Hepatocyte (in vitro differentiated cells): ENCODE measurements around the gene SRCIN1. TPM values are rescaled to one million over a fixed set of nuclear protein-coding genes. Genes with fewer than 3 reads are reported as not detected.

Experiments
- DNase-seq: peaks from one replicate; pipeline ENCODE4 v3.0.0-alpha.2; 2016; ENCODE audit warnings: low spot score
- H2AFZ ChIP-seq: fragments of 200-600 bp; sonication (generic); 2 replicates; pipeline ENCODE4 v1.6.0; 2016; ENCODE audit warnings: antibody characterized with exemption, mild to moderate bottlenecking
- H3K27ac ChIP-seq: fragments of 200-600 bp; sonication (generic); 2 replicates; pipeline ENCODE4 v1.5.1; 2016; ENCODE audit warnings: mild to moderate bottlenecking
- H3K27me3 ChIP-seq: fragments of 200-600 bp; sonication (generic); 2 replicates; pipeline ENCODE4 v1.6.1; 2016
- H3K36me3 ChIP-seq: fragments of 200-600 bp; sonication (generic); replicated peaks from 2 replicates; pipeline ENCODE4 v1.5.1; 2016; ENCODE audit warnings: low read depth; ENCODE audit not compliant: insufficient read depth
- H3K4me1 ChIP-seq: fragments of 200-600 bp; sonication (generic); 2 replicates; pipeline ENCODE4 v1.5.1; 2016; ENCODE audit warnings: mild to moderate bottlenecking, moderate library complexity; ENCODE audit not compliant: insufficient read depth
- H3K4me2 ChIP-seq: fragments of 200-600 bp; sonication (generic); 2 replicates; pipeline ENCODE4 v1.6.0; 2016
- H3K4me3 ChIP-seq: fragments of 200-600 bp; sonication (generic); 2 replicates; pipeline ENCODE4 v1.5.1; 2016; ENCODE audit warnings: mild to moderate bottlenecking
- H3K79me2 ChIP-seq: fragments of 200-600 bp; sonication (generic); 2 replicates; pipeline ENCODE4 v1.6.0; 2017; ENCODE audit warnings: mild to moderate bottlenecking
- H3K9me2 ChIP-seq: fragments of 200-600 bp; sonication (generic); replicated peaks from 2 replicates; pipeline ENCODE4 v1.6.0; 2017; ENCODE audit warnings: mild to moderate bottlenecking; ENCODE audit not compliant: insufficient read depth
- H3K9me3 ChIP-seq: fragments of 200-600 bp; sonication (generic); 2 replicates; pipeline ENCODE4 v1.5.1; 2016; ENCODE audit warnings: low read depth, mild to moderate bottlenecking
- H4K20me1 ChIP-seq: fragments of 200-600 bp; sonication (generic); 2 replicates; pipeline ENCODE4 v1.6.0; 2016; ENCODE audit warnings: mild to moderate bottlenecking; ENCODE audit not compliant: insufficient read depth, poor library complexity, severe bottlenecking
- CTCF ChIP-seq: fragments of 200-600 bp; sonication (generic); IDR thresholded peaks from 2 replicates; pipeline ENCODE4 v1.5.1; 2016; ENCODE audit warnings: antibody characterized with exemption, mild to moderate bottlenecking; ENCODE audit not compliant: poor library complexity
- EZH2 ChIP-seq: fragments of 200-600 bp; sonication (generic); IDR thresholded peaks from 2 replicates; pipeline ENCODE4 v1.6.1; 2016; ENCODE audit warnings: antibody characterized with exemption, mild to moderate bottlenecking, borderline replicate concordance
- EZH2phosphoT487 ChIP-seq: fragments of 200-600 bp; sonication (generic); IDR thresholded peaks from one replicate; pipeline ENCODE4 v1.6.1; 2018; ENCODE audit warnings: antibody characterized with exemption, mild to moderate bottlenecking, low read depth, moderate library complexity; ENCODE audit not compliant: unreplicated experiment, severe bottlenecking
- WGBS: methylation state at CpG from one replicate; pipeline ENCODE4 v1.1.6; 2016; ENCODE audit warnings: low lambda C conversion rate; ENCODE audit errors: missing lambda C conversion rate; 5-methylcytosine and 5-hydroxymethylcytosine counted together
- polyA plus RNA-seq: library from polyadenylated mRNA; unstranded; fragments of >200 nt; fragmentation: Nextera tagmentation; extraction: Ambion mirVana; gene quantifications from 2 replicates; pipeline ENCODE4 v1.2.1, GENCODE V29; 2016
- total RNA-seq: library from RNA; depleted of rRNA; stranded (reverse); fragments of >200 nt; gene quantifications from 2 replicates; pipeline ENCODE4 v1.2.3, GENCODE V29; 2014

The SRCIN1 gene
- total and polyA plus RNA-seq, 2 experiments from 2014 or later, result 0.82 to 0.90 TPM

- Histone ChIP-seq H3K36me3 (no peaks in the 10 kb centered on the region), H2AFZ (no peak overlapping the region), H3K4me3 (no peak overlapping the region), H3K4me1 (peaks cover 18% of the 10 kb centered on the region), H3K79me2 (no peaks in the 10 kb centered on the region), H3K27me3 (peaks cover 14% of the 10 kb centered on the region), H3K9me3 (no peaks in the 10 kb centered on the region), H3K27ac (no peak overlapping the region), H3K4me2 (no peak overlapping the region), H4K20me1 (peaks cover 18% of the 10 kb centered on the region), H3K9me2 (no peaks in the 10 kb centered on the region)
- TF ChIP-seq EZH2 (no peak), CTCF (no peak), EZH2phosphoT487 (no peak)
- WGBS, result 61% methylated on average over 13 of the region's 13 CpGs
- no peak for DNase-seq
These were observed 93.2 kb downstream of the SRCIN1 start for GRCh38 chr17:38512473-38513058.

GRCh38 chr17:38511150-38512108 is 94.3 kb downstream of the SRCIN1 start:
- H2AFZ ChIP-seq, result no peak overlapping the region
- H3K79me2 ChIP-seq, result no peaks in the 10 kb centered on the region
- no peak for TF ChIP-seq EZH2
- TF ChIP-seq CTCF, result no peak
- no peak for TF ChIP-seq EZH2phosphoT487
- no peak for DNase-seq
- no peak overlapping the region for H3K4me3 ChIP-seq
- H3K9me2 ChIP-seq, result no peaks in the 10 kb centered on the region
- H3K9me3 ChIP-seq, result no peaks in the 10 kb centered on the region
- peaks cover 14% of the 10 kb centered on the region for H3K27me3 ChIP-seq
- WGBS, result 44% methylated on average over 14 of the region's 15 CpGs
- H4K20me1 ChIP-seq, result peaks cover 18% of the 10 kb centered on the region
- H3K36me3 ChIP-seq, result no peaks in the 10 kb centered on the region
- H3K4me1 ChIP-seq, result peaks cover 18% of the 10 kb centered on the region
- H3K4me2 ChIP-seq, result peak overlapping the region; percentile 86
- no peak overlapping the region for H3K27ac ChIP-seq

- Histone ChIP-seq H2AFZ (no peak overlapping the region), H3K36me3 (no peaks in the 10 kb centered on the region), H3K4me1 (peaks cover 18% of the 10 kb centered on the region), H3K27me3 (peaks cover 14% of the 10 kb centered on the region), H3K9me2 (no peaks in the 10 kb centered on the region), H3K79me2 (no peaks in the 10 kb centered on the region), H3K27ac (no peak overlapping the region), H3K4me3 (no peak overlapping the region), H3K9me3 (no peaks in the 10 kb centered on the region), H4K20me1 (peaks cover 18% of the 10 kb centered on the region), H3K4me2 (peak overlapping the region; percentile 86)
- peak; percentile 85 for DNase-seq
- TF ChIP-seq EZH2phosphoT487 (no peak), CTCF (peak; percentile 9), EZH2 (no peak)
- 3% methylated on average over 41 of the region's 86 CpGs for WGBS
These were observed 95.2 kb downstream of the SRCIN1 start for GRCh38 chr17:38510421-38511149.
